Measurements from ENCODE around the gene B3GAT1.

The B3GAT1 gene

GRCh38 chr11:134406264-134407185 lies 5.5 kb downstream of the B3GAT1 start:
- Mint-ChIP-seq H3K36me3 (no peaks in the 10 kb centered on the region), H3K9me3 (no peaks in the 10 kb centered on the region), H3K27me3 (peaks cover 67% of the 10 kb centered on the region), H3K4me3 (no peak overlapping the region), H3K27ac (no peak overlapping the region), H3K4me1 (peaks cover 14% of the 10 kb centered on the region)
- ATAC-seq = no peak

GRCh38 chr11:134405841-134406240 lies 6.2 kb downstream of the B3GAT1 start:
- no peak for ATAC-seq
- Mint-ChIP-seq H3K27ac (no peak overlapping the region), H3K36me3 (no peaks in the 10 kb centered on the region), H3K4me1 (peaks cover 7% of the 10 kb centered on the region), H3K9me3 (no peaks in the 10 kb centered on the region), H3K27me3 (peaks cover 60% of the 10 kb centered on the region), H3K4me3 (no peak overlapping the region)

GRCh38 chr11:134405436-134405835 lies 6.6 kb downstream of the B3GAT1 start:
- ATAC-seq = no peak
- Mint-ChIP-seq H3K4me1 (peaks cover 6% of the 10 kb centered on the region), H3K4me3 (no peak overlapping the region), H3K27me3 (peaks cover 58% of the 10 kb centered on the region), H3K9me3 (no peaks in the 10 kb centered on the region), H3K27ac (no peak overlapping the region), H3K36me3 (no peaks in the 10 kb centered on the region)

GRCh38 chr11:134404575-134405341 lies 7.3 kb downstream of the B3GAT1 start:
- no peak for ATAC-seq
- H3K4me1 Mint-ChIP-seq = peaks cover 2% of the 10 kb centered on the region
- H3K36me3 Mint-ChIP-seq = no peaks in the 10 kb centered on the region
- H3K27ac Mint-ChIP-seq = no peak overlapping the region
- no peak overlapping the region for H3K4me3 Mint-ChIP-seq
- peaks cover 3% of the 10 kb centered on the region for H3K9me3 Mint-ChIP-seq
- H3K27me3 Mint-ChIP-seq = peaks cover 58% of the 10 kb centered on the region

GRCh38 chr11:134402910-134403309 lies 9.1 kb downstream of the B3GAT1 start:
- no peaks in the 10 kb centered on the region for H3K4me1 Mint-ChIP-seq
- H3K9me3 Mint-ChIP-seq = peaks cover 3% of the 10 kb centered on the region
- peaks cover 57% of the 10 kb centered on the region for H3K27me3 Mint-ChIP-seq

GRCh38 chr11:134401825-134402809 lies 9.9 kb downstream of the B3GAT1 start:
- Mint-ChIP-seq H3K36me3 (no peaks in the 10 kb centered on the region), H3K4me3 (no peak overlapping the region), H3K4me1 (no peaks in the 10 kb centered on the region), H3K27me3 (peaks cover 55% of the 10 kb centered on the region), H3K9me3 (peaks cover 3% of the 10 kb centered on the region), H3K27ac (no peak overlapping the region)
- no peak for ATAC-seq

More at GRCh38 chr11:134402910-134403309, 9.1 kb downstream of the B3GAT1 start:
- H3K27ac Mint-ChIP-seq = no peak overlapping the region
- ATAC-seq = no peak
- no peaks in the 10 kb centered on the region for H3K36me3 Mint-ChIP-seq
- no peak overlapping the region for H3K4me3 Mint-ChIP-seq

- Mint-ChIP-seq H3K27me3 (peaks cover 48% of the 10 kb centered on the region), H3K4me1 (no peaks in the 10 kb centered on the region)
- ATAC-seq = no peak
These were observed 12.0 kb downstream of the B3GAT1 start for GRCh38 chr11:134399996-134400395.

DNA sequence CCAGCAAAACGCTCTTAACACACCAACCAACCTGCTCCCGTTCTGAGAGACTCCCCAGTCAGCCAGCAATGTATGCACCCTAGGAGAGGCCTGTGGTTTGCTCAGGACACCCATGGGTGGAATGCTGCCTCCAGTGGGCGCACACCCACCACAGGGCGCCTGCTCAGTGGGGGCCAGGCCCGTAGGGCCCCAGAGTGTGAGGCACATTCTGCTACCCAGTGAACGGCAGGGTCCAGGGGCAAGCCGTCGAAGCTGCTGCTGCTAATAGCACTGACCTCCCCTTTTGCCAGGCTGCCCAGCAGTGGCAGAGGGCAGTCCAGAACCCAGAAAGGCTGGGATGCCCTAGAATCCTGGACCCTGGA lies 12.8 kb downstream of the B3GAT1 start:
- Mint-ChIP-seq H3K4me1 (no peaks in the 10 kb centered on the region), H3K36me3 (no peaks in the 10 kb centered on the region), H3K27ac (no peak overlapping the region), H3K27me3 (peaks cover 41% of the 10 kb centered on the region), H3K4me3 (no peak overlapping the region), H3K9me3 (peaks cover 3% of the 10 kb centered on the region)
- no peak for ATAC-seq

More at GRCh38 chr11:134399996-134400395, 12.0 kb downstream of the B3GAT1 start:
- no peak overlapping the region for H3K27ac Mint-ChIP-seq
- no peak overlapping the region for H3K4me3 Mint-ChIP-seq
- peaks cover 3% of the 10 kb centered on the region for H3K9me3 Mint-ChIP-seq
- H3K36me3 Mint-ChIP-seq = no peaks in the 10 kb centered on the region

DNA sequence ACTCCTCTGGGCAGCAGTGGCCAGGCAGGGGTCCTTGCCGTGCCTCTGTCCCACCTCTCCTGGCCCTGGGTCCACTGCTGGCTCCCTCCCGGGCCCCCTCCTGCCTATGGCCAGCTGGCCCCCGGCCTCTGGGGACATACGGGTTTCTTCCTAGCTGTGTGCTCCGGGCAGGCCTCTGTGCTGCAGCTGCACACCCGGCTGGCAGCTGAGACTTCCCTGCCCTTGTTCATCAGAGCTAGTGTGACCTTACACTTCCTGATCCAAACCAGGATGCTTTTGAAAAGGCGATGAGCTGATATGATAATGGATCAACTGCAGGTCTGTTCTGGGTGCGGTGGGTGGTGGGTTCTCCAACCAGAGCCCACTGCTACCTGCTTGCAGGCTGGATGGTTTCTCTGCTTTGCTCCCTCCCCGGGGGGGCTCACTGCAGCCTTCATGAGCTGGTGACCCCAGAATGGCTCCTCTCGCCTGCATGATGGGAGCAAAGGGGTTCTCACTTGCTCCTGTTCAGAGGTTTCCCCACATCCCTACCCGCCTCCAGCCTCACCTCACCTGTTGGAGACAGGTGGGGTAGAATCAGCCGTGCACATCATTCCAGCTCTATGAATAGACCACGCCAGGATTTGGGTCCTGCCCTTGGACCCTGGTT lies 13.3 kb downstream of the B3GAT1 start:
- ATAC-seq = no peak
- Mint-ChIP-seq H3K4me1 (no peaks in the 10 kb centered on the region), H3K9me3 (peaks cover 3% of the 10 kb centered on the region), H3K27ac (no peak overlapping the region), H3K4me3 (no peak overlapping the region), H3K27me3 (peaks cover 39% of the 10 kb centered on the region), H3K36me3 (no peaks in the 10 kb centered on the region)

GRCh38 chr11:134398079-134398444 lies 14.0 kb downstream of the B3GAT1 start:
- H3K9me3 Mint-ChIP-seq = peaks cover 3% of the 10 kb centered on the region
- H3K36me3 Mint-ChIP-seq = no peaks in the 10 kb centered on the region
- H3K4me3 Mint-ChIP-seq = no peak overlapping the region
- no peaks in the 10 kb centered on the region for H3K4me1 Mint-ChIP-seq
- H3K27me3 Mint-ChIP-seq = peaks cover 39% of the 10 kb centered on the region
- H3K27ac Mint-ChIP-seq = no peak overlapping the region
- ATAC-seq = no peak

GRCh38 chr11:134397304-134398078 lies 14.6 kb downstream of the B3GAT1 start:
- Mint-ChIP-seq H3K4me1 (no peaks in the 10 kb centered on the region), H3K27me3 (peaks cover 39% of the 10 kb centered on the region), H3K4me3 (no peak overlapping the region), H3K27ac (no peak overlapping the region), H3K9me3 (peaks cover 3% of the 10 kb centered on the region), H3K36me3 (no peaks in the 10 kb centered on the region)
- ATAC-seq = no peak

DNA sequence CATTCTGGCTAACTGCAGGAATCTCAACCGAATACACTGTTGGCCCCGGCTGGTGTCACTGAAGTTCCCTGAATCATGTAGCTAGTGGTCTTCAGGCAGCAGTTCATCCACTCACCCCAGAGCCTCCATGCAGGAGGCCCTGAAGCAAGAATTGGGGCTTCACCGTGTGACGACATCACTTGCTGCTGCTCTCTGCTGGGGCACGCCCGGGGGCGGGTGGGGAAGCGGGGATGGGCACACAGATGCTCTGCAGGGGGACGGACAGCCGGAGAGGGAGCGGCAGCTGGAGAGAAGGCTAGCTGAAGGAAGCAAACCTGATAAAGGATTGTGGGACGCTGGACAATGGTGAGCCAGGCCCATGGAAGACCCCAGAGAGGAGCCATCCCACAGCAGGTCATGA lies 17.0 kb downstream of the B3GAT1 start:
- no peaks in the 10 kb centered on the region for H3K36me3 Mint-ChIP-seq

DNA sequence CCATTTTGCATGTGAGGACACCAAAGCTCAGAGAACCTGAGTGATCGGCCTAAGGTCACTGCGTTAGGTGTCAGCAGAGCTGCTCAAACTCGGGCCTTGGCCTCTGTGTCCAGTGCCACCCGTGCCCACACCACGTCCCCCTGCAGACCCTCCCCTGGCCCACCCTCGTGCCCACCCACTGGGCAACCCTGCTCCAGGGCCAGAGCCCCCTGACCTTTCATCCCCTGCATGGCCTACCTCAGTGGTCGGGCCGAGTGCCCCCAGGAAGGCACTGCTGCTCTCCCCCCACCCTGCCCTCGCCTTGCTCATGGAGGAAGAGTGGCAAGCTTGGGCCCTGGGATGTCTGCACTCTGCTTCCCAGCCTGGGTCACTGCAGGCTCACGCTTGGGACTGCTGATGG lies 17.7 kb downstream of the B3GAT1 start:
- H3K9me3 Mint-ChIP-seq = no peaks in the 10 kb centered on the region
- no peaks in the 10 kb centered on the region for H3K36me3 Mint-ChIP-seq
- no peak for ATAC-seq
- no peak overlapping the region for H3K4me3 Mint-ChIP-seq
- H3K27ac Mint-ChIP-seq = no peak overlapping the region
- peaks cover 36% of the 10 kb centered on the region for H3K27me3 Mint-ChIP-seq
- H3K4me1 Mint-ChIP-seq = no peaks in the 10 kb centered on the region

More for the DNA sequence above, 17.0 kb downstream of the B3GAT1 start:
- no peak for ATAC-seq
- peaks cover 39% of the 10 kb centered on the region for H3K27me3 Mint-ChIP-seq
- H3K27ac Mint-ChIP-seq = no peak overlapping the region
- H3K4me1 Mint-ChIP-seq = no peaks in the 10 kb centered on the region
- H3K4me3 Mint-ChIP-seq = no peak overlapping the region
- no peaks in the 10 kb centered on the region for H3K9me3 Mint-ChIP-seq

DNA sequence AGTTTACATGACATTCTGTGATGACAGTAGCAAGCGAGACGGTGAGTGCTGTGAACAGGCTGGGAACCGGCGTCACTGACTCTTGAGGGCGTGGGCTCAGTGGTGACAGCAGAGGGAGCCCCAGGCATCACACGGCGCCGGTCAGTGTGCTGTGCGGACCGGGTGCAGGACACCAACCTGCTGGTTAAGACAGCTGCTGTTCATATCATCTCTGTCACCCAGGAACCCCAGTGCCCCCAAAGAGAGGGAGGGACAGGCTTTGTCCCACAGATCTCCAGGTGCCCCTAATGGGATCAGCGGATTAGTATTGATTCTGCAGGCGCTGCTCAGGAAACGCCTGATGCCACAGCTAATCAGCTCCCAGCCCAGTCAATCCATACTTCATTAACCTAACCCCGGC lies 18.4 kb downstream of the B3GAT1 start:
- no peaks in the 10 kb centered on the region for H3K9me3 Mint-ChIP-seq
- no peak for ATAC-seq
- H3K36me3 Mint-ChIP-seq = no peaks in the 10 kb centered on the region
- no peaks in the 10 kb centered on the region for H3K4me1 Mint-ChIP-seq
- H3K27me3 Mint-ChIP-seq = peaks cover 29% of the 10 kb centered on the region
- H3K27ac Mint-ChIP-seq = no peak overlapping the region
- H3K4me3 Mint-ChIP-seq = no peak overlapping the region

Data from stimulated activated memory B cell treated with anti-CD40 and anti-IgM and Interleukin-4, amounts not matched to agents 10 μg/mL and 1 μg/mL and 100 μg/mL, for 72 hours (primary cell).